SK-N-SH (cell line): ENCODE data around the gene RNGTT. TPM values are rescaled to one million over a fixed set of nuclear protein-coding genes. Genes with fewer than 3 reads are reported as not detected.
"Not testable (repeated sequence)": the region's sequence is repeated elsewhere in the genome, so short reads cannot be mapped to it uniquely, and the experiment has no call there.

Experiments
- CTCF ChIA-PET: fragments of 300-600, 350-600 bp; formaldehyde crosslinking; extraction: SDS; loops from one replicate; lab custom pipeline; 2021; lab: Yijun Ruan, JAX
- POLR2A ChIA-PET: fragments of 350-600 bp; sonication (Branson Sonifier 250); formaldehyde crosslinking; extraction: SDS; loops from one replicate; lab custom pipeline; 2020; ENCODE audit warnings: antibody characterized with exemption, inconsistent platforms; lab: Yijun Ruan, JAX
- DNase-seq: peaks from one replicate; pipeline ENCODE4 v3.0.0; 2012
- H2AFZ ChIP-seq: fragments of 200-600 bp; sonication (generic); 2 replicates; pipeline ENCODE4 v1.8.1; 2016; ENCODE audit warnings: antibody characterized with exemption, mild to moderate bottlenecking, low read depth
- H3F3A ChIP-seq: fragments of 200-600 bp; sonication (generic); replicated peaks from 2 replicates; pipeline ENCODE3; 2016; ENCODE audit warnings: antibody characterized with exemption, mild to moderate bottlenecking; ENCODE audit not compliant: insufficient read depth
- H3K27ac ChIP-seq, 2 experiments: fragments of 200-500 bp in 1 of 2; fragments of 200-600 bp in 1 of 2; sonication (Bioruptor generic) in 1 of 2; sonication (generic), shearing (Covaris generic) in 1 of 2; 2 replicates each; pipeline versions ENCODE4 v1.5.1 to v1.6.1; 2014 to 2016; ENCODE audit warnings: low read depth in 2 of 2, inconsistent platforms in 1 of 2, low read length in 1 of 2, mild to moderate bottlenecking in 1 of 2, mixed read lengths in 1 of 2
- H3K27me3 ChIP-seq: fragments of 200-600 bp; sonication (generic), shearing (Covaris generic); 2 replicates; pipeline ENCODE4 v1.6.1; 2016; ENCODE audit warnings: mixed run types; ENCODE audit not compliant: insufficient read depth
- H3K36me3 ChIP-seq, 2 experiments: fragments of 200-500 bp in 1 of 2; fragments of 200-600 bp in 1 of 2; sonication (Bioruptor generic) in 1 of 2; sonication (generic) in 1 of 2; replicated peaks in 1 of 2; 2 replicates each; pipeline versions ENCODE3 to v1.5.1; 2014 to 2016; ENCODE audit warnings: low read length in 1 of 2, mild to moderate bottlenecking in 1 of 2; ENCODE audit not compliant: insufficient read depth in 2 of 2, control insufficient read depth in 1 of 2
- H3K4me1 ChIP-seq, 2 experiments: fragments of 200-500 bp in 1 of 2; fragments of 200-600 bp in 1 of 2; sonication (Bioruptor generic) in 1 of 2; sonication (generic), shearing (Covaris generic) in 1 of 2; 2 replicates each; pipeline versions ENCODE4 v1.5.1 to v1.6.1; 2014 to 2016; ENCODE audit warnings: low read depth in 1 of 2, low read length in 1 of 2, mixed run types in 1 of 2; ENCODE audit not compliant: insufficient read depth in 2 of 2, control insufficient read depth in 1 of 2
- H3K4me2 ChIP-seq: fragments of 200-600 bp; sonication (generic), shearing (Covaris generic); 2 replicates; pipeline ENCODE4 v1.6.1; 2017; ENCODE audit warnings: mixed run types
- H3K4me3 ChIP-seq, 2 experiments: fragments of 200-500 bp in 1 of 2; fragments of 200-600 bp in 1 of 2; sonication (Bioruptor generic) in 1 of 2; sonication (generic), shearing (Covaris generic) in 1 of 2; 2 replicates each; pipeline versions ENCODE4 v1.5.1 to v1.8.1; 2014 to 2016; ENCODE audit warnings: low read depth in 2 of 2, inconsistent platforms in 1 of 2, low read length in 1 of 2, mild to moderate bottlenecking in 1 of 2, mixed read lengths in 1 of 2, moderate library complexity in 1 of 2
- H3K79me2 ChIP-seq: fragments of 200-600 bp; sonication (generic); 2 replicates; pipeline ENCODE4 v1.8.1; 2017; ENCODE audit warnings: mild to moderate bottlenecking; ENCODE audit not compliant: insufficient read depth
- H3K9ac ChIP-seq: fragments of 200-600 bp; sonication (generic); 2 replicates; pipeline ENCODE4 v1.6.1; 2017; ENCODE audit warnings: mixed run types
- H3K9me2 ChIP-seq: fragments of 200-600 bp; sonication (generic); 2 replicates; pipeline ENCODE4 v1.6.1; 2017; ENCODE audit warnings: mixed run types
- H3K9me3 ChIP-seq: fragments of 200-600 bp; sonication (generic); 2 replicates; pipeline ENCODE4 v1.6.1; 2017; ENCODE audit warnings: mixed run types, mild to moderate bottlenecking, moderate library complexity
- H4K20me1 ChIP-seq: fragments of 200-600 bp; sonication (generic); 2 replicates; pipeline ENCODE4 v1.6.1; 2017; ENCODE audit warnings: mild to moderate bottlenecking, mixed run types; ENCODE audit not compliant: insufficient read depth
- EP300 ChIP-seq, 2 experiments: IDR thresholded peaks; 2 replicates each; pipeline versions ENCODE4 v1.4.0 to v1.6.1; 2012; ENCODE audit warnings: borderline replicate concordance in 1 of 2, low read depth in 1 of 2, low read length in 1 of 2
- EZH2phosphoT487 ChIP-seq: fragments of 200-600 bp; sonication (generic); IDR thresholded peaks from 2 replicates; pipeline ENCODE4 v1.6.1; 2017; ENCODE audit warnings: low read depth, mixed run types, mild to moderate bottlenecking, antibody characterized with exemption, moderate library complexity, borderline replicate concordance
- GATA2 ChIP-seq: sonication (generic); formaldehyde crosslinking; IDR thresholded peaks from 2 replicates; pipeline ENCODE4 v1.5.0; 2020; ENCODE audit warnings: mild to moderate bottlenecking, missing genetic modification reagents
- MXI1 ChIP-seq: IDR thresholded peaks from 2 replicates; pipeline ENCODE4 v1.6.1; 2012; ENCODE audit warnings: mild to moderate bottlenecking, low read depth, low read length, improper control_type of control experiment
- NFIC ChIP-seq: IDR thresholded peaks from 2 replicates; pipeline ENCODE4 v1.4.0; 2012; ENCODE audit warnings: borderline replicate concordance
- POLR2AphosphoS5 ChIP-seq: IDR thresholded peaks from 2 replicates; pipeline ENCODE4 v1.6.1; 2012; ENCODE audit warnings: low read depth, low read length
- RAD21 ChIP-seq: IDR thresholded peaks from 2 replicates; pipeline ENCODE4 v1.6.1; 2012; ENCODE audit warnings: mild to moderate bottlenecking, low read length
- RCOR1 ChIP-seq: fragments of 150-350 bp; IDR thresholded peaks from 2 replicates; pipeline ENCODE4 v1.6.1; 2017; ENCODE audit warnings: antibody characterized with exemption, low read length
- RFX5 ChIP-seq: IDR thresholded peaks from 2 replicates; pipeline ENCODE4 v1.6.1; 2012; ENCODE audit warnings: mild to moderate bottlenecking, improper control_type of control experiment, low read length
- RXRA ChIP-seq: IDR thresholded peaks from 2 replicates; pipeline ENCODE4 v1.4.0; 2012; ENCODE audit warnings: low read depth, mild to moderate bottlenecking, borderline replicate concordance
- SMC3 ChIP-seq: IDR thresholded peaks from 2 replicates; pipeline ENCODE4 v1.6.1; 2012; ENCODE audit warnings: low read depth, low read length, improper control_type of control experiment
- TCF12 ChIP-seq: IDR thresholded peaks from 2 replicates; pipeline ENCODE4 v1.4.0; 2012
- TEAD4 ChIP-seq: IDR thresholded peaks from 2 replicates; pipeline ENCODE4 v1.4.0; 2012; ENCODE audit warnings: mild to moderate bottlenecking, borderline replicate concordance; ENCODE audit not compliant: insufficient read depth
- WGBS: methylation state at CpG from one replicate; pipeline ENCODE4 v1.1.6; 2017; ENCODE audit warnings: low lambda C conversion rate; 5-methylcytosine and 5-hydroxymethylcytosine counted together
- polyA plus RNA-seq, 3 experiments: library from polyadenylated mRNA; depleted of rRNA; stranded (reverse); fragments of >200 nt; gene quantifications; 2 replicates each; pipeline ENCODE4 v1.2.3, GENCODE V29; 2012
- TF ChIP-seq, protein P1 (sequence below): fragments of 200-600 bp; sonication (generic); IDR thresholded peaks from 2 replicates; pipeline ENCODE4 v1.6.1; 2017; ENCODE audit warnings: antibody characterized with exemption, mild to moderate bottlenecking, moderate library complexity

RNGTT gene
- polyA plus RNA-seq, 1 of the 3 experiments (the other 2 are of a cell fraction): 3.3 TPM

DNA sequence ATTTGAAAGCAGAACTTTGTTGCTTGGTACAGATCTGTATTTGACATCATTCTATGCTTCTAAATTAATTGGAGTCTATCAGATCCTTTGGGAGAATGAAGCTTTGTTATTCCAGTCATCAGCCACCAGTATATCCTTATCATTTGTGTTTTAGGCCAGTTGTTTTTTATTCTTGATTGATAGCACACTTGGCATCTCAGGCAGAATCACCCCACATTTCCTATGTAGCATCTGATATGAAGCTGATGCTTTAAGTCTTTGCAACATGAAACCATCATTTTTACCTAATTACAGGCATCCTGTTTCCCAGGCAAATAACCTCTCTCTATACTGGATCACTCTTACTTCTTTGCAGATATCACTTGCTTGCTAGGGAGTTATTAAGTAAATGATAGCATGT, 20.7 kb upstream of the RNGTT start:
- no peaks in the 10 kb centered on the region for H3K9me3 ChIP-seq
- H3F3A ChIP-seq: no peaks in the 10 kb centered on the region
- H3K79me2 ChIP-seq: no peaks in the 10 kb centered on the region
- no peak overlapping the region for H3K4me2 ChIP-seq
- no peaks in the 10 kb centered on the region for H3K9me2 ChIP-seq
- no peaks in the 10 kb centered on the region for H4K20me1 ChIP-seq
- no peaks in the 10 kb centered on the region; a peak in 2 of 4 replicates for H3K4me1 ChIP-seq
- ChIA-PET CTCF (interaction anchor here (1.0 to 3.7 kb wide), 16 partner anchors 9 to 389 kb away, joined by 3 to 100 read pairs (median 12); partner anchors contain the start of genes PNRC1, RNGTT and SRSF12), POLR2A (no interaction called here)
- no peak overlapping the region for H3K27ac ChIP-seq
- H3K9ac ChIP-seq: no peak overlapping the region
- TF ChIP-seq EZH2phosphoT487 (no peak), GATA2 (CRISPR knock-in tag) (peak; percentile 52; the same call in 1 of the 2 replicates), EP300 (IDR thresholded peaks at IDR 0.05; ENCODE audit: borderline replicate concordance in 1 of 2, low read depth in 1 of 2, low read length in 1 of 2) (no peak), MXI1 (no peak), RXRA (no peak), POLR2AphosphoS5 (no peak)
- H3K4me3 ChIP-seq: no peak overlapping the region
- H3K27me3 ChIP-seq: no peaks in the 10 kb centered on the region
- DNase-seq: no peak
- no peaks in the 10 kb centered on the region for H3K36me3 ChIP-seq
- H2AFZ ChIP-seq: no peak overlapping the region

DNA sequence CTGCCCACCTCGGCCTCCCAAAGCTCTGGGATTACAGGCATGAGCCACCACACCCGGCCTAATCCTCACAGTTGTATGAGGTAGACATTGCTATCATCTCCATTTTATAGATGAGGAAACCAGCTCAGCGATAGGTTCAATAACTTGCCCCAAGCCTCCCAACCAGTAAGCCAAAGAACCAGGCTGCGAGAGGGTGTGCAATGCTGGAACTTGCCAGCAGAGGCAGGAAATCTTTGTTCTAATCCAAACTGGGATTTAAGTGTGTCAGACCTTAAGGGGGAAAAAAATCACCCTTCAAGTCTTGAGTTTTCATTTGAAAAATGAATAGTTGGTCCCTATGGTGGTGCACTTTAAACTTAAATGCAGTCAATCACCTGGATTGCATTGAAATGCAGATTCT, 20.1 kb upstream of the RNGTT start:
- Histone ChIP-seq H3K9me2 (no peaks in the 10 kb centered on the region), H3K27me3 (no peaks in the 10 kb centered on the region), H3F3A (no peaks in the 10 kb centered on the region), H3K9me3 (no peaks in the 10 kb centered on the region), H4K20me1 (no peaks in the 10 kb centered on the region), H3K4me3 (no peak overlapping the region), H3K9ac (no peak overlapping the region), H2AFZ (no peak overlapping the region), H3K27ac (no peak overlapping the region), H3K4me2 (no peak overlapping the region), H3K36me3 (no peaks in the 10 kb centered on the region), H3K79me2 (no peaks in the 10 kb centered on the region), H3K4me1 (no peaks in the 10 kb centered on the region; a peak in 2 of 4 replicates)
- WGBS: 72% methylated on average over 4 of the region's 4 CpGs
- ChIA-PET POLR2A (no interaction called here), CTCF (interaction anchor here (0.6 to 3.7 kb wide), 45 partner anchors 10 to 389 kb away, joined by 3 to 100 read pairs (median 5); partner anchors contain the start of genes PM20D2, PNRC1, RNGTT and SRSF12)
- no peak for TF ChIP-seq RFX5
- TF ChIP-seq RCOR1: no peak
- TF ChIP-seq TCF12: no peak
- peak; percentile 55 for TF ChIP-seq RAD21
- no peak for TF ChIP-seq EP300 (IDR thresholded peaks at IDR 0.05; ENCODE audit: borderline replicate concordance in 1 of 2, low read depth in 1 of 2, low read length in 1 of 2)
- peak; percentile 35 for TF ChIP-seq SMC3
- no peak for TF ChIP-seq NFIC
- TF ChIP-seq, protein P1, sequence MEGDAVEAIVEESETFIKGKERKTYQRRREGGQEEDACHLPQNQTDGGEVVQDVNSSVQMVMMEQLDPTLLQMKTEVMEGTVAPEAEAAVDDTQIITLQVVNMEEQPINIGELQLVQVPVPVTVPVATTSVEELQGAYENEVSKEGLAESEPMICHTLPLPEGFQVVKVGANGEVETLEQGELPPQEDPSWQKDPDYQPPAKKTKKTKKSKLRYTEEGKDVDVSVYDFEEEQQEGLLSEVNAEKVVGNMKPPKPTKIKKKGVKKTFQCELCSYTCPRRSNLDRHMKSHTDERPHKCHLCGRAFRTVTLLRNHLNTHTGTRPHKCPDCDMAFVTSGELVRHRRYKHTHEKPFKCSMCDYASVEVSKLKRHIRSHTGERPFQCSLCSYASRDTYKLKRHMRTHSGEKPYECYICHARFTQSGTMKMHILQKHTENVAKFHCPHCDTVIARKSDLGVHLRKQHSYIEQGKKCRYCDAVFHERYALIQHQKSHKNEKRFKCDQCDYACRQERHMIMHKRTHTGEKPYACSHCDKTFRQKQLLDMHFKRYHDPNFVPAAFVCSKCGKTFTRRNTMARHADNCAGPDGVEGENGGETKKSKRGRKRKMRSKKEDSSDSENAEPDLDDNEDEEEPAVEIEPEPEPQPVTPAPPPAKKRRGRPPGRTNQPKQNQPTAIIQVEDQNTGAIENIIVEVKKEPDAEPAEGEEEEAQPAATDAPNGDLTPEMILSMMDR: peak; percentile 62
- no peak for TF ChIP-seq RXRA
- TF ChIP-seq TEAD4: no peak
- peak; percentile 27 for DNase-seq

DNA sequence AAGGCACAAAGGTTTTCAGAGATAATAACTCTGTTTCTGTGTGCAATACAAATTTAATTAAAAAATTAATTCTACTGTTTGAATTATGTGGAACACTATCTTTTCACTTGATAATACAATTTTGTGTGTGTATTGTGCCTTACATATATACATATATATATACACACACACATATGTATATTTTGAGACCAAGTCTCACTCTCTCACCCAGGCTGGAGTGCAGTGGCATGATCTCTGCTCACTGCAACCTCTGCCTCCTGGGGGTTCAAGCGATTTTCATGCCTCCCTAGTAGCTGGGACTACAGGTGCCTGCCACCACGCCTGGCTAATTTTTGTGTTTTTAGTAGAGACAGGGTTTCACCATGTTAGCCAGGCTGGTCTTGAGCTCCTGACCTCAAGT, 19.7 kb upstream of the RNGTT start:
- not testable (repeated sequence) for H3K36me3 ChIP-seq, DNase-seq, H3K9me3 ChIP-seq, H3K9ac ChIP-seq, H3K9me2 ChIP-seq, H3K27me3 ChIP-seq, H3K27ac ChIP-seq, H3K79me2 ChIP-seq, H3K4me3 ChIP-seq, H4K20me1 ChIP-seq, H3K4me1 ChIP-seq, H3F3A ChIP-seq, H3K4me2 ChIP-seq, H2AFZ ChIP-seq
- CTCF ChIA-PET: interaction anchor here (0.6 to 3.7 kb wide), 56 partner anchors 10 to 490 kb away, joined by 3 to 100 read pairs (median 5); partner anchors contain the start of genes PM20D2, PNRC1, RNGTT and SRSF12
- POLR2A ChIA-PET: interaction anchor here (1.0 to 1.4 kb wide), 2 partner anchors 96 to 369 kb away, joined by 4 to 5 read pairs; partner anchors contain the start of gene UBE2J1
- 79% methylated on average over 2 of the region's 2 CpGs for WGBS
